Karpas-422 (cell line): ENCODE results near the gene YWHAG. TPM values are rescaled to one million over a fixed set of nuclear protein-coding genes. Genes with fewer than 3 reads are reported as not detected.
A peak's percentile ranks its signal among the peaks of the same experiment; 100 is the strongest.

Source experiments
- DNase-seq: peaks from one replicate; pipeline ENCODE4 v3.0.0-alpha.2; 2015
- H2AFZ ChIP-seq: fragments of 200-600 bp; sonication (generic); 2 replicates; pipeline ENCODE4 v1.6.1; 2014; ENCODE audit warnings: antibody characterized with exemption, low read length, mixed read lengths
- H3K27ac ChIP-seq: fragments of 200-600 bp; sonication (generic); 2 replicates; pipeline ENCODE4 v1.5.1; 2014; ENCODE audit warnings: mild to moderate bottlenecking, low read length, moderate library complexity
- H3K27me3 ChIP-seq: fragments of 200-600 bp; sonication (generic); 2 replicates; pipeline ENCODE4 v1.6.1; 2014; ENCODE audit warnings: low read length, mixed read lengths
- H3K36me3 ChIP-seq: fragments of 200-600 bp; sonication (generic); 2 replicates; pipeline ENCODE4 v1.6.1; 2014; ENCODE audit warnings: low read length, mixed read lengths; ENCODE audit not compliant: insufficient read depth
- H3K4me1 ChIP-seq: fragments of 200-600 bp; sonication (generic); 2 replicates; pipeline ENCODE4 v1.6.1; 2014; ENCODE audit warnings: mild to moderate bottlenecking, low read length, mixed read lengths
- H3K4me2 ChIP-seq: fragments of 200-600 bp; sonication (generic); 2 replicates; pipeline ENCODE4 v1.6.1; 2014; ENCODE audit warnings: low read length, low read depth, mild to moderate bottlenecking; ENCODE audit not compliant: poor library complexity, severe bottlenecking
- H3K4me3 ChIP-seq: fragments of 200-600 bp; sonication (generic); 2 replicates; pipeline ENCODE4 v1.5.1; 2014; ENCODE audit warnings: mild to moderate bottlenecking, antibody characterized with exemption, low read length, mixed read lengths
- H3K79me2 ChIP-seq: fragments of 200-600 bp; sonication (generic); 2 replicates; pipeline ENCODE4 v1.6.1; 2014; ENCODE audit warnings: mild to moderate bottlenecking, low read length, mixed read lengths
- H3K9ac ChIP-seq: fragments of 200-600 bp; sonication (generic); 2 replicates; pipeline ENCODE4 v1.6.0; 2014; ENCODE audit warnings: low read length
- H3K9me2 ChIP-seq: fragments of 200-600 bp; sonication (generic), shearing (Covaris generic); replicated peaks from 2 replicates; pipeline ENCODE4 v1.6.0; 2014; ENCODE audit warnings: mild to moderate bottlenecking, low read length, moderate library complexity; ENCODE audit not compliant: insufficient read depth
- H3K9me3 ChIP-seq: fragments of 300-700, 200-600 bp; sonication (generic); 2 replicates; pipeline ENCODE4 v1.6.1; 2014; ENCODE audit warnings: low read length, mixed read lengths
- H4K20me1 ChIP-seq: fragments of 200-600 bp; sonication (generic); 2 replicates; pipeline ENCODE4 v1.6.1; 2014; ENCODE audit warnings: mild to moderate bottlenecking, antibody characterized with exemption, low read length, low read depth; ENCODE audit not compliant: insufficient read depth
- total RNA-seq: library from RNA; depleted of rRNA; stranded (reverse); fragments of >200 nt; shearing (Covaris generic); gene quantifications from 2 replicates; pipeline ENCODE4 v1.2.3, GENCODE V29; 2014; ENCODE audit warnings: low replicate concordance

The YWHAG gene
- total RNA-seq, 1 experiment from 2014 or later: 64.1 TPM

DNA sequence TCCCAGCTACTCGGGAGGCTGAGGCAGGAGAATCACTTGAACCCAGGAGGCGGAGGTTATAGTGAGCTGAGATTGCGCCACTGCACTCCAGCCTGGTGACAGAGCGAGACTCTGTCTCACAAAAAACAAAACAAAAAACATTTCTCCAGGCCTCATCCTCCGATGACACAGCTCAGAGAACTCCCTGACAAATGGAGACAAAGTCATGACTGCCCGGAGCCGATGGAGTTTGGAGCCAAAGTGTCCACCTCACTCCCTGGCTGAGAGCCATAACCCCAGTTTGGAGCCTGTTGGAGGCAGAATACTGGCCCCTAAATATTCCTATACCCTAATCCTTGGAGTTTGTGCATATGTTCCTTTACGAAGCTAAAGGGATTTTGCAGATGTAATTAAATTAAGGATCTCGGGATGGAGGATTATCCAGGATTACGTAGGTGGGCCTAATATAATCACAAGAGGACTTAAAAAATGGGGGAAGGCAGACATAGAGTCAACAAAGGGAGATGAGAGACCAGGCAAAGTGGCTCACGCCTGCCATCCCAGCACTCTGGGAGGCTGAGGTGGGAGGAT, 28.0 kb upstream of the YWHAG start:
- Histone ChIP-seq H3K79me2 (no peaks in the 10 kb centered on the region), H2AFZ (no peak overlapping the region), H3K4me2 (no peak overlapping the region), H3K4me1 (peaks cover 8% of the 10 kb centered on the region; the same call in 1 of the 2 replicates), H3K27me3 (no peaks in the 10 kb centered on the region), H3K9ac (no peak overlapping the region), H3K27ac (no peak overlapping the region), H3K4me3 (no peak overlapping the region), H3K9me2 (no peaks in the 10 kb centered on the region), H3K36me3 (no peaks in the 10 kb centered on the region), H3K9me3 (no peaks in the 10 kb centered on the region), H4K20me1 (no peaks in the 10 kb centered on the region)
- no peak for DNase-seq

DNA sequence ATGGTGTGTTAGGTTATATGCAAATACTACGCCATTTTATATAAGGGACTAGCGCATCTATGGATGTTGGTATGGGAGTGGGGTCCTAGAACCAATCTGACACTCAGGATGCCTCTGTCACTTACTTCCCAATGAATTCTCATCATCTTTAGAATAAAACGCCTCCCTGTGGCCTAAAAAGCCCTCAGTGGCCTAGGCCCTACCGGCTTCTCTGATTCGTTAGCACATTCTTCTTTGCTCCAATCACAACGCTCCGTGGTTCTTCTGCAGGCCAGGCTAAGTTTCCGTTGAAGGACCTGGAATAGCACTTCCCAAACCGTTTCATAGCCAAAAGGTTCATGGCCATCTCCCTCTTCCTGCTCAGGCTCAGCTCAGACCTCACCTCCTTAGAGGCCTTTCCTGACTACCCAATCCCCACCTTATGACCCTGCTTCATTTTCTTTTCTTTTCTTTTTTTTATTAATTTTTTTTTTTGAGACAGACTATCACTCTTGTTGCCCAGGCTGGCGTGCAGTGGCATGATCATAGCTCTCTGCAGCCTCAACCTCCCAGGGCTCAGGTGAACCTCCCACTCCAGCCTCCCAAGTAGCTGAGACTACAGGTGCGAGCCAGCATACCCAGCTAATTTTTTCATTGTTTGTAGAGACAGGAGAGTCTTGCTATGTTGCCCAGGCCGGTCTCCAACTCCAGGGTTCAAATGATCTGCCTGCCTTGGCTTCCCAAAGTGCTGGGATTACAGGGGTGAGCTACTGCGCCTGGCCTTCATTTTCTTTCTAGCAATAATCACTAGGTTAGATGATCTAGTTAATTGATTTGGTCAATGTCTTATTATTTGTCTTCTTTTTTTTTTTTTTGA, 24.5 kb upstream of the YWHAG start:
- Histone ChIP-seq H4K20me1 (no peaks in the 10 kb centered on the region), H3K9ac (no peak overlapping the region), H3K79me2 (no peaks in the 10 kb centered on the region), H3K9me2 (no peaks in the 10 kb centered on the region), H3K27ac (no peak overlapping the region), H3K9me3 (no peaks in the 10 kb centered on the region), H3K4me3 (no peak overlapping the region), H3K36me3 (no peaks in the 10 kb centered on the region), H2AFZ (no peak overlapping the region), H3K4me2 (no peak overlapping the region), H3K27me3 (no peaks in the 10 kb centered on the region), H3K4me1 (peaks cover 9% of the 10 kb centered on the region)
- DNase-seq: no peak

GRCh38 chr7:76381814-76382213, 23.0 kb upstream of the YWHAG start:
- H2AFZ ChIP-seq: no peak overlapping the region
- no peaks in the 10 kb centered on the region for H3K79me2 ChIP-seq
- no peaks in the 10 kb centered on the region for H4K20me1 ChIP-seq
- H3K4me1 ChIP-seq: peaks cover 22% of the 10 kb centered on the region
- H3K4me2 ChIP-seq: no peak overlapping the region
- no peak for DNase-seq
- no peaks in the 10 kb centered on the region for H3K27me3 ChIP-seq
- H3K36me3 ChIP-seq: no peaks in the 10 kb centered on the region
- no peaks in the 10 kb centered on the region for H3K9me3 ChIP-seq
- no peak overlapping the region for H3K4me3 ChIP-seq
- H3K9me2 ChIP-seq: no peaks in the 10 kb centered on the region
- no peak overlapping the region for H3K9ac ChIP-seq
- no peak overlapping the region for H3K27ac ChIP-seq

- Histone ChIP-seq H4K20me1 (no peaks in the 10 kb centered on the region), H3K4me1 (peaks cover 22% of the 10 kb centered on the region), H3K27ac (no peak overlapping the region), H3K9me2 (no peaks in the 10 kb centered on the region), H3K36me3 (no peaks in the 10 kb centered on the region), H2AFZ (no peak overlapping the region), H3K9ac (peak overlapping the region; percentile 61; the same call in 1 of the 2 replicates), H3K9me3 (no peaks in the 10 kb centered on the region), H3K4me3 (peak overlapping the region; percentile 60; the same call in 1 of the 2 replicates), H3K27me3 (no peaks in the 10 kb centered on the region), H3K4me2 (peak overlapping the region; percentile 74), H3K79me2 (no peaks in the 10 kb centered on the region)
- DNase-seq: no peak
Measured at GRCh38 chr7:76380623-76380966, 21.8 kb upstream of the YWHAG start.

GRCh38 chr7:76377186-76377918, 18.6 kb upstream of the YWHAG start:
- peak; percentile 70 for DNase-seq
- no peaks in the 10 kb centered on the region for H3K9me2 ChIP-seq
- H4K20me1 ChIP-seq: no peaks in the 10 kb centered on the region
- no peak overlapping the region for H2AFZ ChIP-seq
- H3K9me3 ChIP-seq: no peaks in the 10 kb centered on the region
- H3K27ac ChIP-seq: no peak overlapping the region
- no peaks in the 10 kb centered on the region for H3K79me2 ChIP-seq
- H3K36me3 ChIP-seq: no peaks in the 10 kb centered on the region
- peak overlapping the region; percentile 32; the same call in 1 of the 2 replicates for H3K4me3 ChIP-seq
- peak overlapping the region; percentile 59 for H3K4me2 ChIP-seq
- peak overlapping the region; percentile 49 for H3K9ac ChIP-seq
- H3K27me3 ChIP-seq: no peaks in the 10 kb centered on the region
- H3K4me1 ChIP-seq: peaks cover 22% of the 10 kb centered on the region

- DNase-seq: no peak
- no peaks in the 10 kb centered on the region for H3K9me3 ChIP-seq
- peaks cover 20% of the 10 kb centered on the region for H3K4me1 ChIP-seq
- H3K4me2 ChIP-seq: no peak overlapping the region
- H3K27ac ChIP-seq: no peak overlapping the region
- H3K36me3 ChIP-seq: no peaks in the 10 kb centered on the region
- H3K9ac ChIP-seq: no peak overlapping the region
- no peak overlapping the region for H3K4me3 ChIP-seq
- H4K20me1 ChIP-seq: no peaks in the 10 kb centered on the region
- H3K9me2 ChIP-seq: no peaks in the 10 kb centered on the region
- H2AFZ ChIP-seq: no peak overlapping the region
- no peaks in the 10 kb centered on the region for H3K79me2 ChIP-seq
- H3K27me3 ChIP-seq: no peaks in the 10 kb centered on the region
Measured at GRCh38 chr7:76375251-76375650, 16.5 kb upstream of the YWHAG start.

DNA sequence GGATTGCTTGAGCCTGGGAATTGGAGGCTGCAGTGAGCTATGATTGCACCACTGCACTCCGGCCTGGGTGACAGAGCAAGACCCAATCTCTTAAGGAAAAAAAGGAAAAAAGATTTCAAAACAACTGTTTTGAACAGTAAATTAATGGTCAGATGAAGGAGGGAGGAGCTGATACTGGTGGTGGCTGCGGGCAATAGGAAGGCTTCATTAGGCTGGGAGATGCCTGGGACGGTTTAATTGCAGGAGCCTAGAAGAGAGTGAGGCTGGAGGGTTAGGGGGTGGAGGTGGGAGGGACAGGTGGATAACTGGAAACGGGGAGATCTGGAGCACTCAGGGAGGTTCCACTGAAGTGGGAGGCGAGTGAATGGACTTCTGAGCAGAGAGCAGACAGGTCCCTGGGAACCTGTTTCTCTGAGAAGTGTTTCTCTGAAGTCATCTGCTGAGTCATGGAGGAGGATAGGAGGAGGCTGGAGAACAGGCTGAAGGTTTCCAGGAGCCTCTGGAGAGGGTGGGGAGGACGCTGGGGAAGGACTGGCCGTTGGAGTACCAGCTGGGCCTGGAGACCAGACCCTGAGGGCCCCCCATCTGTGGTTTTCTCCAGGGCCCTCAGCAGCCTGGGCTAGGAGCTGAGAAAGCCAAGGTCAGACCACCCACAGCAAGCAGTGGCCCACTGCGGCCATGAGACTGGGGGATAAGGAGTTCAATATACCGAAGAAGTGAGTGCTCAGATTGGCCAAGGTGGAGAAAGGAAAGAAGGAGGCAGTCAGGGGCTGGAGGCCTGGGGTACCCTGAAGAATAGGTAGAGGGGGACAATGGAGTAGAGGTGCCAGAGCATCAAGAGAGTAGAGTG, 14.4 kb upstream of the YWHAG start:
- Histone ChIP-seq H3K4me2 (no peak overlapping the region), H2AFZ (no peak overlapping the region), H3K27ac (no peak overlapping the region), H4K20me1 (no peaks in the 10 kb centered on the region), H3K4me1 (peaks cover 13% of the 10 kb centered on the region), H3K9me2 (no peaks in the 10 kb centered on the region), H3K9me3 (no peaks in the 10 kb centered on the region), H3K36me3 (no peaks in the 10 kb centered on the region), H3K9ac (no peak overlapping the region), H3K79me2 (no peaks in the 10 kb centered on the region), H3K27me3 (no peaks in the 10 kb centered on the region), H3K4me3 (no peak overlapping the region)
- no peak for DNase-seq
